Endothelial cell of umbilical vein (primary cell): ENCODE results near the gene ITGA8. TPM values are rescaled to one million over a fixed set of nuclear protein-coding genes. Genes with fewer than 3 reads are reported as not detected.

Experiments used
- BruUV-seq: library from RNA; stranded (reverse); fragments of 400-500 nt; replicated peaks from 2 replicates; lab custom pipeline; 2021; lab: Mats Ljungman, UMichigan
- CTCF ChIA-PET: fragments of 300-600, 350-600 bp; sonication (Branson Sonifier 250); formaldehyde crosslinking; loops from one replicate; lab custom pipeline; 2021; ENCODE audit warnings: antibody characterized with exemption, inconsistent platforms; lab: Charles Lee
- POLR2A ChIA-PET: fragments of 300-600, 350-600 bp; sonication (Branson Sonifier 250); formaldehyde crosslinking; loops from one replicate; lab custom pipeline; 2021; ENCODE audit warnings: antibody characterized with exemption, inconsistent platforms; lab: Charles Lee
- DNase-seq: peaks from one replicate; pipeline ENCODE4 v3.0.0-alpha.2; 2011; ENCODE audit warnings: low read depth, low spot score
- FAIRE-seq: peaks from 2 replicates; lab custom pipeline; 2011; peaks lifted over from hg19 to GRCh38; lab: Jason Lieb, UNC
- H2AFZ ChIP-seq: 2 replicates; pipeline ENCODE4 v1.6.0; 2012; ENCODE audit warnings: low read depth, low read length, control low read depth, inconsistent platforms
- H3K27ac ChIP-seq: 2 replicates; pipeline ENCODE4 v1.5.1; 2011; ENCODE audit warnings: low read depth, mild to moderate bottlenecking, control low read depth, low read length, moderate library complexity; ENCODE audit not compliant: insufficient read depth
- H3K27me3 ChIP-seq, 2 experiments: 2 replicates each; pipeline versions ENCODE4 v1.6.0 to v1.6.1; 2011; ENCODE audit warnings: low read length in 2 of 2, mixed read lengths in 1 of 2; ENCODE audit not compliant: control insufficient read depth in 2 of 2, insufficient read depth in 2 of 2
- H3K36me3 ChIP-seq, 2 experiments: 2 replicates in 1 of 2; 3 replicates in 1 of 2; pipeline ENCODE4 v1.5.1; 2011; ENCODE audit warnings: low read length in 2 of 2, mild to moderate bottlenecking in 1 of 2, moderate library complexity in 1 of 2; ENCODE audit not compliant: control insufficient read depth in 2 of 2, insufficient read depth in 2 of 2; ENCODE audit errors: extremely low read depth in 1 of 2
- H3K4me1 ChIP-seq: 3 replicates; pipeline ENCODE4 v1.5.1; 2011; ENCODE audit warnings: mild to moderate bottlenecking, low read length; ENCODE audit not compliant: control insufficient read depth, insufficient read depth; ENCODE audit errors: extremely low read depth
- H3K4me2 ChIP-seq: 2 replicates; pipeline ENCODE4 v1.6.1; 2011; ENCODE audit warnings: low read length, control low read depth, mixed read lengths; ENCODE audit not compliant: insufficient read depth
- H3K4me3 ChIP-seq, 3 experiments: fragments of 200-600 bp in 1 of 3; sonication (generic), shearing (Covaris generic) in 1 of 3; replicated peaks in 1 of 3; 2 replicates each; pipeline ENCODE4 v1.5.1; 2011 to 2016; ENCODE audit warnings: control low read depth in 3 of 3, low read length in 3 of 3, mild to moderate bottlenecking in 2 of 3, inconsistent platforms in 1 of 3, low read depth in 1 of 3, moderate library complexity in 1 of 3; ENCODE audit not compliant: insufficient read depth in 1 of 3
- H3K79me2 ChIP-seq: 2 replicates; pipeline ENCODE4 v1.6.0; 2012; ENCODE audit warnings: low read length, inconsistent platforms; ENCODE audit not compliant: control insufficient read depth, insufficient read depth
- H3K9ac ChIP-seq: replicated peaks from 2 replicates; pipeline ENCODE3; 2011; ENCODE audit warnings: low read length, control low read depth; ENCODE audit not compliant: insufficient read depth; ENCODE audit errors: extremely low read depth
- H3K9me1 ChIP-seq: replicated peaks from 3 replicates; pipeline ENCODE4 v1.6.0; 2011; ENCODE audit warnings: mild to moderate bottlenecking, low read length; ENCODE audit not compliant: control insufficient read depth, insufficient read depth; ENCODE audit errors: extremely low read depth
- H3K9me3 ChIP-seq: replicated peaks from 2 replicates; pipeline ENCODE4 v1.5.1; 2012; ENCODE audit warnings: low read length, inconsistent platforms; ENCODE audit not compliant: control insufficient read depth, insufficient read depth
- H4K20me1 ChIP-seq: replicated peaks from 2 replicates; pipeline ENCODE3; 2011; ENCODE audit warnings: mild to moderate bottlenecking, low read length; ENCODE audit not compliant: control insufficient read depth, insufficient read depth; ENCODE audit errors: extremely low read depth
- CTCF ChIP-seq, 2 donors: IDR thresholded peaks; 1 replicate in 1 of 2; 2 replicates in 1 of 2; pipeline ENCODE4 v1.5.1; 2011; ENCODE audit warnings: low read length in 2 of 2, mild to moderate bottlenecking in 2 of 2, moderate library complexity in 2 of 2, control low read depth in 1 of 2, inconsistent platforms in 1 of 2, low read depth in 1 of 2; ENCODE audit not compliant: insufficient read depth in 1 of 2; ENCODE audit errors: extremely low read depth in 1 of 2
- EZH2 ChIP-seq: IDR thresholded peaks from 2 replicates; pipeline ENCODE4 v1.6.1; 2012; ENCODE audit warnings: borderline replicate concordance, low read depth, mild to moderate bottlenecking, moderate library complexity, low read length, inconsistent platforms; ENCODE audit not compliant: severe bottlenecking
- FOS ChIP-seq: IDR thresholded peaks from 2 replicates; pipeline ENCODE4 v1.6.1; 2011; ENCODE audit warnings: mild to moderate bottlenecking, low read length, moderate library complexity, borderline replicate concordance; ENCODE audit not compliant: insufficient read depth
- GATA2 ChIP-seq: IDR thresholded peaks from 2 replicates; pipeline ENCODE4 v1.7.0; 2011; ENCODE audit warnings: low read depth, mild to moderate bottlenecking, moderate library complexity, mixed read lengths, low read length; ENCODE audit not compliant: insufficient read length, insufficient read depth
- JUN ChIP-seq: IDR thresholded peaks from 2 replicates; pipeline ENCODE4 v1.6.1; 2011; ENCODE audit warnings: borderline replicate concordance, low read depth; ENCODE audit not compliant: insufficient read length, insufficient read depth
- MAX ChIP-seq: IDR thresholded peaks from 2 replicates; pipeline ENCODE4 v1.6.1; 2011; ENCODE audit not compliant: insufficient read depth, insufficient read length
- MYC ChIP-seq: IDR thresholded peaks from one replicate; pipeline ENCODE4 v1.6.1; 2011; ENCODE audit warnings: mild to moderate bottlenecking, low read depth, low read length
- POLR2A ChIP-seq: IDR thresholded peaks from 2 replicates; pipeline ENCODE4 v1.6.1; 2012; ENCODE audit warnings: low read depth, mild to moderate bottlenecking, control low read depth, low read length
- POLR2AphosphoS5 ChIP-seq: IDR thresholded peaks from 2 replicates; pipeline ENCODE4 v1.6.1; 2012; ENCODE audit warnings: low read depth, mild to moderate bottlenecking, control low read depth, low read length, moderate library complexity; ENCODE audit not compliant: insufficient read depth
- dilution Hi-C: fragments of 300-500 bp; cut with MboI; formaldehyde crosslinking; loops from one replicate; pipeline ENCODE4 v1.15.0; 2019; ENCODE audit warnings: low sequenced_read_pairs; ENCODE audit not compliant: extremely low pct_ligation_motif_present
- intact Hi-C: fragments of 100-400 bp; cut with micrococcal nuclease; formaldehyde crosslinking; loops from one replicate; pipeline ENCODE4 v1.10.0; 2022
- polyA plus RNA-seq, 4 experiments: library from polyadenylated mRNA; depleted of rRNA in 3 of 4; stranded (reverse) in 3 of 4; unstranded in 1 of 4; fragments of >200 nt; gene quantifications; 2 replicates each; pipeline versions ENCODE4 v1.2.1 to v1.2.3, GENCODE V29; 2011 to 2012; ENCODE audit warnings: missing spikeins in 1 of 4
- total RNA-seq: library from RNA; stranded (reverse); gene quantifications from 2 replicates; pipeline ENCODE4 v1.2.3, GENCODE V29; 2021

Gene ITGA8
- total and polyA plus RNA-seq, 2 donors (not counting 3 experiments of a cell fraction or from before 2014, with no cell fraction given): 0.04 to 0.40 TPM

GRCh38 chr10:15720635-15721287 lies 1.0 kb upstream of the ITGA8 start:
- Histone ChIP-seq H4K20me1 (no peaks in the 10 kb centered on the region), H3K79me2 (no peaks in the 10 kb centered on the region), H2AFZ (no peak overlapping the region), H3K27ac (no peak overlapping the region), H3K36me3 (no peaks in the 10 kb centered on the region), H3K9ac (no peak overlapping the region), H3K9me3 (no peaks in the 10 kb centered on the region), H3K4me2 (no peak overlapping the region), H3K9me1 (no peaks in the 10 kb centered on the region), H3K4me1 (peaks cover 4% of the 10 kb centered on the region), H3K4me3 (no peak overlapping the region), H3K27me3 (peaks cover 27 to 31% of the 10 kb centered on the region in 2 experiments)
- BruUV-seq: no TSS peak
- ChIA-PET CTCF (interaction anchor here (0.7 to 4.7 kb wide), 16 partner anchors 9 to 293 kb away, joined by 3 to 57 read pairs (median 10); no protein-coding TSS in a partner anchor), POLR2A (interaction anchor here (0.7 kb wide), 1 partner anchor 13 kb away, joined by 3 read pairs; no protein-coding TSS in a partner anchor)
- FAIRE-seq: no peak
- DNase-seq: no peak
- TF ChIP-seq MYC (no peak), EZH2 (no peak), MAX (no peak), POLR2A (no peak), GATA2 (no peak), CTCF (IDR thresholded peaks at IDR 0.05; ENCODE audit: extremely low read depth in 1 of 2, insufficient read depth in 1 of 2, low read depth in 1 of 2, low read length in 2 of 2) (no peak), POLR2AphosphoS5 (no peak), FOS (no peak), JUN (no peak)
- intact Hi-C loops (loop anchor here (1.0 kb wide), 2 partner anchors 104 to 286 kb away; no protein-coding TSS in a partner anchor), dilution Hi-C loops (no loop called here)
